Mesenteric fat pad (tissue), 1 donor: Measurements from ENCODE around the gene ARRDC3. TPM values are rescaled to one million over a fixed set of nuclear protein-coding genes. Genes with fewer than 3 reads are reported as not detected.
"Not testable (repeated sequence)": the region's sequence is repeated elsewhere in the genome, so short reads cannot be mapped to it uniquely, and the experiment has no call there.

ENCODE experiments used
- DNase-seq: peaks from one replicate; pipeline ENCODE4 v3.0.0-alpha.2; 2020; ENCODE audit warnings: low spot score
- total RNA-seq: library from RNA; stranded (reverse); fragmentation: NEBNext Ultra II Directional; extraction: Animal tissue kit (Norgen Biotek cat#: 25700); gene quantifications from one replicate; pipeline ENCODE4 v1.2.1, GENCODE V29; 2021
- donor health status: DM: yes; HTN: yes; CAD: no.

Gene ARRDC3
- total RNA-seq, 1 donor from 2014 or later, result 59.9 TPM

DNA sequence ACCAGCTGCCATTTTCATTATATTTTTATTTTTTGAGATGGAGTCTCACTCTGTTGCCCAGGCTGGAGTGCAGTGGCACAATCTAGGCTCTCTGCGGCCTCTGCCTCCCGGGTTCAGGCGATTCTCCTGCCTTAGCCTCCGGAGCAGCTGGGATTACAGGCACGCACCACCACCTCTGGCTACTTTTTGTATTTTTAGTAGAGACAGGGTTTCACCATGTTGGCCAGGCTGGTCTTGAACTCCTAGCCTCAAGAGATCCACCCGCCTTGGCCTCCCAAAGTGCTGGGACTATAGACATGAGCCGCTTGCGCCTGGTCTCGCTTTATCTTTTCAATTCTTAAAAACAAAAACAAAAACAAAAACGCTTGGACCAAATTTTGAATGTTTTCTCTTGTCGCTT is 2.5 kb upstream of the ARRDC3 start:
- not testable (repeated sequence) for DNase-seq

DNA sequence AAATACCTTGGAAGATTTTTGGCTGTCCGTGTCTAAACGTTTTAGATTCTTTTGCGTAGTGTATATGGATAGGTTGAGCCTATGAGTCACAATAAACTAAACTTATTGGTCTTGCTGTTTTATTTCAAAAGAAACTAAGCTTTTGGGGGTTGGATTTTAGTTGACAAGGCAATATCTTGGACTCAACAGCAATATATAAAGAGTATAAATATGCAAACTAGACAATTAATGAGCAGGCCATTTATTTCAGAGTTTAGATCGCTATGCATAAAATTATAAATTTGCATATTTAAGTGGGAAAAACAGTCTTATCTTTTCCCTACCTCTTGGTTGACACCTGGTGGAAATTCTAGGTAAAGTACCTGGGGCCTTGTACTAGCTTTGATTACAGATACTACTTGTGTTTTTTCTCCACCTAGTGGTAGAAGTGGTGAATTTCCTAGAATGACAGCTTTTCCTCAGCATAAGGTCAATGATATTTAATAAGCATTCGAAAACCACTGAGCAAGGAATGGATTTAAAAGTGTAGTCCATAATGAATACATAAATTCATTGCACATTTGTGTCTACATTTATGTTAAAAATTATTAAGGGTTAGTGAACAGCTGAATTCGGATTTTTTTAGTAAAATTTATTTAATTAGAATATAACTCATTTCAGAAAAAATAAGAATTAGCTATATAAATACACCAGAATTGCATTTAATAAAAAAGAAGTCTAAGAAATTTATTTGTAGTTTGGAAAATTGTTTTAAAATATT is 1.7 kb upstream of the ARRDC3 start:
- DNase-seq, result no peak

DNA sequence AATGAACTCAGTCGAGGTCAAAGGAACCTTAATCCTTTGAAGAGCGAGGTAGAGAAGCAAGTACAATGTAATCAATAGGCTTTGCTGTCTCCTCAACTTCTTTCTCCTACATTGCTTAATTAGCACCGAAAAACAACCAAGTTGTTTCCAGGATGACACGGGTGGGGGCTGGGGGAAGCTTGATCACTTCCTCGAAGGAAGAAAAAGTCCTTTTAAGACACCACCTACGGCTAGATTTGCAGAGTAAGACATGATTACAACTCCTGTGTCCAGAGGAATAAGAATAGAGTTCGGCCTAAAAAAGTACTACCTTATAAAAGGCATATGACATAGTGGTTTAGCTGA is 811 bp upstream of the ARRDC3 start:
- no peak for DNase-seq

DNA sequence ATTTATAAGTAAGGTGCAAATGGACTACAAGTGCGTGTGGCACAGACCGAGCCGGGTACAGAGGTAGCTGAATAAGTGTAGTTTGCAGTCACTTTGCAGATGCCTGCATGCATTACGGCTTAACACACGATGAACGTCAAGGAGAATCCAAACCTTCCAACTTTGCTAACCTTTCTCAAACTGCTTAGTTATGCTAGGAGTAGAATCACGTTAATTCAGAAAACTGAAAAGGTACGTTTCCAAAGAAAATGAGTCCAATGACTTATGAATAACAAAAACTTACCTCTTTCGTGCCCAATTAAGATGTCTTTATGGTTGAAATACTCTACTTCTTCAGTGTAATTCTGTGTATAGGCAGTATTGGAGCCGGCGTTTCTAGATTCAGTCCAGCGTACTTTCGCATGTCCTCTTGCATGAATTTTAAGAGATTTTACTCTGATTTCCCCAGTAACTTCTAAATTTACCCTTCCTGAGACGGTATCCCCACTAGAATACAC is 539 bp downstream of the ARRDC3 start:
- DNase-seq, result no peak

DNA sequence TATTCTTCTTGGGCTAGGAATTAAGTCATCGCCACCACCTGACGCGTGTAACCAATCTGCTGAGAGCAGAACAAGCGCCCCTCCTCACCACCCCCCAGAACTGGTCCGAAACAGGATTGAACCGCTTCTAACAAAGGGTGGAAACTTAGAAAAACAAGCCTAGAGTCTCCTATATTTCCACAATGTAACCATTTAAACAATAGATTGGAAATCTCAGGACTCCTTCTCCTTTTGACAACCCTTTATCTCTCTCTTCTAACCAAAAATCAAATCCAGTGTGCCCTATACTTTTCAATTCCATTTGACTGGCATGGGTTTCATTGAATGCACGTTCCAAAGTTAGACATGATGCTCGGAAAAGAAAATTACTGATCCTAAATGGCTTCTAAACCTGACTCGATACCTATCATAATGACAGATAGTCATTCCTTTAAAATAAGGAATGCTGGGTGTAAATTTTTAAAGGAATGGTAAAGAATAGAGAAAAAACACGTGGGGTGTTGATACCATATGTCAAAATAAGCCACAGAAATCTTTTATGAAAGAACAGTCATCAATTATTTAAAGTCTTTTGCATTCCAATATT is 1.2 kb downstream of the ARRDC3 start:
- no peak for DNase-seq

DNA sequence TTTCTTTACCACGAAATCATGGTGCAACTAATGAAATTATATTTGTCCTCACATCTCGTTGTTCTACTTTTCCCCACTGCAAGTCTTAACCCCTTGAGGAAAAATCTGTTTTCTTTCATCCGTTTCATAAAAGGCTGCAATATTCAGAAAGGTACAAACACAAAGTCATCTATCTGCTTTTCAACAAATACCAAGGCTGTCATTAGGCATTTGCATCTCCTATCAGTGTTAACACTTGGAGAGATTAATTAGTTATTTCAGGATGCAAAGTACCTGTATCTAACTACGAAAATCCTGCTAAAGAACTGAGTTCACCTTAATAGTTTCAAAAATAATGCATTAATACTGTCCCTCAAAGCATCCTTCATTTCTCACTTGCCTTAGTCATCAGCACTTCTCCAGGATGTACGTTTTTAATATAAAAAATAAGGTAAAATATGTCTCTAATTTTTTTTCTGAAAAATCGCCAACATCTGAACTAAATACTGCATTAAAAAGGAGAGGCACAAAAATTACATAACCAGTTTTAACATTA is 1.8 kb downstream of the ARRDC3 start:
- DNase-seq, result no peak

DNA sequence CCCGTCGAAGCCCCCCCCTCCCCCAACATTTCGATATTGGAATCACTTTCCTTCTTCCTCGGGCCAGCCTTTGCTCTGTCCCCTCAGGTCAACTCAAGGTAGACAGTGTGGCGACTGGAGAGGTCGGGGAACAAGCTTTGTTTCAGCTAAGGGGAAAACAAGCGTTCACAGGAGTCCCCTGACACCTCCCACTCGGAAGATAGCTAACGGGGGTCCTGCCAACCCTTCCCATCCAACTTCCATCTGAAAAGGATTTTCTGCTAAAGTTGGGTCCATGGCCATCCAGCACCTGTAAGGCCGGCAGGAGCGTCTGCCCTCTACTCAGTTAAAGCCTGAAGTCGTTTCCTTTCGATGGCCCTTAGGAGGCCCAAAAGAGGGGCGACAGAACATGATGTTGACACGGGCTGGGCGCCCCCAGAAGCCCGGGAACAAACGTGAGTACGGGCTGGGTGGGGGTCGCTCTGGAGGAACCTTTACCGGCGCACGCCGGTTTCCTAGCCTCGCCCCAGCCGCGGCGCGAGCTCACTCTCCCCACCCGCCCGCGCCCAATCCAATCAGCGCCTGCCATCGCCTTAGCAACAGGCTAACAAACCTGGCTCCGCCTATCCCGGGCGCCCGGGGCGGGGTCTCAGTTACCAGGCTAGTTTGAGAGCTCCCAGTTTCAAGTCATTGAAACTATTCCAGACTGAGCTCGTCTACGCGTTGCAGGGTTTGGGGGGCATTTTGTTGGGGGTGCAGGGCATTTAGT is 2.5 kb downstream of the ARRDC3 start:
- DNase-seq, result peak; percentile 99

DNA sequence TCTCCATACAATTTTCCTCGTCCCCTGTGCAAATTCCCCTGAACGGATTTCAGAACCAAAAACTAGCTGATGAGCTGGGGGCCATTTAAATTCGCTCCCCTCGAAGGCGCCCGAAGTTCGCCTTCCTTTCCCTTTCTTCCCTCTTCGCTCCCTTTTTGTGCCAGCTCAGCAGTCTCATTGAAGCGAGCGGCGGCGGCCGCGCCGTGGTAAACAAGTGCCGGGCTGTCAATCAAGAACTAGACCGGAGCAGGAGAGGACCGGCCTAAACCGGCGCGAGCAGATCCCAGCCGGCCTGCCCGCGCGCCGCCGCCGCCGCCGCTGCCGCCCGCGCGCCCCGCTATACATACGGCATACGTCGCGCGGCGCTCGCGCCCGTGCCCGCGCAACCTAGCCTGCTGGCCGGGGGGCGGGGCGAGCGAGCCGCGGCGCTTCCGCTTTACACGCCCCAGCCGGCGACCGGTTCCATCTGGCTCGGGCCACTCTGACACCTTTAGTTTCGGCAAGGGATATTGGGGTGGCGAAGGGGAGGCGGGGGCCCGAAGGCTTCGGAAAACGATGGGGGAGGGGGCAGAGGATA is 3.1 kb downstream of the ARRDC3 start:
- DNase-seq, result peak; percentile 98

DNA sequence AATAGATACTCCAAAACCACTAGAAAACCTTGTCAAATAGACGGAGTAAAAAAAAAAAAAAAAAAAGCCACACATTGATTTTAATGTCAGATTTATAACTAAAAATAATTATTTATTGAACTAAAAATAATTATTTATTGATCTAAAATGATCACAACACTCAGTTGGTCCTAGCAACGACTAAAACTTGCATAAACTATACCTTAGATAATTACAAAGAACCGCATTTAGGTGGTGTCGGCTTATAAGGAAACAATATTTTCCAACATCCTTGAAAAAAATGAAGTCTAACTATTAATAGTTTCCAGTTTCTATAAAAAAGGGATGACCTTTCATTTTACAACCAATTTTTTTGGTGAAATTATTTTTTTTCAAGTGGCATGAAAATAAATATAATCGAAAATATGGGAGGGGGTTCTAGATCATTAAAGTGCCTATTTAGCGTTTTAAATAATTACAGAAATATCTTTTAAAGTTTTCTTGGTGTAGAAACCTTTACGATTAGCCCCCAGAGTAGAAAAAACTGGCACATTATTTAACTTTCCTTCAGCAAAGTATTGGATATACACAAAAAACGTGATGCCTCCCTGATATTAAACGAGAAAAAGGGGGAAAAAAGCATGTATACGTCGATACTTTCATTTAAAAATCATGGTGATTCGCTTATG is 3.7 kb downstream of the ARRDC3 start:
- DNase-seq, result no peak

DNA sequence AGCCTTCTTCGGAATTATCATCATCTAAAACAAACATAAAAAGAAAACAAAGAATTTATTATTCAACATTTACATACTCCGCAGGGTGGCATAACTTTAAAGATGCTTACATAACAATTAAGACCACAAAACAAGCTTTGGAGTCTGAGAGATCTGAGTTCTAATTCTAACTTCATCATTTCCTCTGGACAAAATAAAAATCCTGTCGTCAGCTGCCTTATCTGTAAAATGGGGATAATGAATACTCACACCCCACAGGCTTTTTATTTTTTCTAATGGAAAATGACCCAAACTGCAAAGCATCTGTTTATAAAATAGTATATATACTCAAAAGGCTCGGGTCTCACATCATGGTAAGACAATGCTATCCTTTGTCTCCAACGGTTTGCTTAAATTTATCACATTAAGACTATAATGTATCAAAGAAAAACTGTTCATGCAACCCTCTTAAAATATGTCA is 4.3 kb downstream of the ARRDC3 start:
- DNase-seq, result no peak

DNA sequence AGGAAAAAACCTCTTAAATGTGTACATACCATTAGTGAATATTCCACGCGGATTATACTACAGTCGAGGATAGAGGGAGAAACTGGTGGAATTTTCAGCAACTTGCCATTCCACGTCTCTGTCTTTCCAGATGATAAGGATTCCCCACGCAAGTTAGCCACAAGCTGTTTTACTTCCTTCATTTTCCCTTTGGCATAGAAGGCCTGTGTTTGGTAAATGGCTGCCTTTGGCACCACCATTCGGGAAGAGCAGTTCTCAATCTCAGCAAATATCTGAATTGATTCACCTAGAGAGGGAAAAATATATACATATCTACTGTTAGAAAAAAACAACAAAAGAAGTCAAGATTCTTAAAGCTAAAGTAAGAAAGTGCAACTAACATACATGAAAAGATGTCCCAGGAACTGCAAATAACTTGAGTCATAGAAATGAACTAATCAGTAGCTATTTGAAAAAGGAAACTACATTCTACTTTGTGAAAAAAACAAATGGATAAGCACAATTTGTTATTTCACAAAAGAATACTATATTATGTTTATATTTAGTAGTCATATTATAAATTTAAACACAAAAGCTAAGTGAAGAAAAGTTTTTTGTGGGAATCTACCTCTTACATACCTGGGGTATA is 8.1 kb downstream of the ARRDC3 start:
- DNase-seq, result no peak

DNA sequence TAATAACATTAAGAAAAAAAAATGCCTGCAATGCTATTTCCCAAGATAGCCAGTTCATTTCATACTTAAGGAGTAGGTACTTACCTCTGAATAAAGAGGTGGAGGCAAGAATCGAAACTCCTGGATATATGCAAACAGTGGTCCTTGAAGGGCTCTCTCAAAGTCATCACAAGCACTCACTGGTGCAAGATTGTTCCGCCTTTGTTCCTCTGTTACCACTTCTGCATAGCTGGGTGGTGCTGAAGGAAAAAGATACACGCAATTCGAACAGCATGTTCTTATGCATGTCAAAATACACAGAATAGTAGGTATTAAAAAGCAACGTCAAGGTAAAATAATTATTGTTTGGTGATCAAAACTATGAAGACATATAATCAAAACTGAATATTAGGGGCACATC is 9.5 kb downstream of the ARRDC3 start:
- no peak for DNase-seq

DNA sequence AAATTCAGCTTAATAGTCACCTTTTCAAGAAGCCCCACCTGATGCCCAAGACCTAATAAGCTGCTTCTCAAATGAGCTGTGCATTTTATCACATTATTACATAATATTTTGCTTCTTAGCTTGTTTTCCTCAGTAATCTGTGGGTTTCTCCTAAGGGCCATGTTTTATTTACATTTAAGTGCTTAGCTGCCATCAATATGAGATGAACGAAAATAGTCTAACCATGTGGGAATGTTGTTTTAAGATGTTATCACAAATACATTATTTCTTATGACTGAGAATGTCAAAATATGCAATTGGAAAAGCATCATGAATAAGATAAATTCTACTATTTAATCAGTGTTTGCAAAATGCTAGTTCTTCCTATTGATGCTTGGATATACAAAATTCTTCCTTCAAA is 10.1 kb downstream of the ARRDC3 start:
- DNase-seq, result no peak

DNA sequence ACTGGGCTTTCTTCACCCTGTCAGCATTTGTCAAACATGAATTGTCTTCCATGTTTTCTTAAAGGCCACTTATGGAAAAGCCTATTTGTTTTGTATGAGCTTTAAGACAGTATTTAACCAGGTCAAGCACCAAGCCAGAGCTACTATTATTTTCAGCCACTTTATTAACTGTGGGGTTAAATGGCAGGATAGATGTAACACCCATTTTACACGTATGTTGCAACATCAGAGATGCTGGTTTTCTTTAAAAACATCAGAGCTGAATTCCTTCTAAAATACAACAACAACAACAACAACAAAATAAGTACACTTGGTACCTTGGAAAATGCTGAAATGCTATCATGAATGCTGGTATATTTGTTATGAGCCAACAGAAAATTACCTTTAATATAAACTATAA is 13.6 kb downstream of the ARRDC3 start:
- DNase-seq, result no peak

DNA sequence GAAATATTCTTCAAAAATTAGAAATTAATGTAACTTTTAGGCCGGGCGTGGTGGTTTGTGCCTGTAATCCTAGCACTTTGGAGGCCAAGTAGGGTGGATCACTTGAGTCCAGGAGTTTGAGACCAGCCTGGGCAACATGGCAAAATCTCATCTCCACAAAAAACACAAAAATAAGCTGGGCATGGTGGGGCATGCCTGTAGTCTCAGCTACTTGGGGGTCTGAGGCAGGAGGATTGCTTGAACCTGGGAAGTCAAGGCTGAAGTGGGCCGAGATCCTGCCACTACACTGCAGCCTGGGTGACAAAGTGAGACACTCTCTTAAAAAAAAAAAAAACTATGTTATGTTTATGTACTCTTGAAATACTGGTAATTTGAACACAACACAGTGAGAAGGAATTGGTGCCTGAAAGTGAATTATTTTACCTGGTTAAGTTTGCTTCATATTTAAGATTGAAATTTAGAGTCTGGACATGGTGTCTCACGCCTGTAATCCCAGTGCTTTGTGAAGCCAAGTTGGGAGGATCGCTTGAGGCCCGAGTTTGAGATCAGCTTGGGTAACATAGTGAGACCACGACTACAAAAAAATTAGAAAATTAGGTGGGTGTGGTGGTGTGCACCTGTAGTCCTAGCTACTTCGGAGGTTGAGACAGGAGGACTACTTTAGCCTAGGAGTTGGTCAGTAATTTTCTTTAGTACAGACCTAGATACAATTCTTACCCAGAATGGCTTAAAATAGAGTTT is 15.0 kb downstream of the ARRDC3 start:
- no peak for DNase-seq

DNA sequence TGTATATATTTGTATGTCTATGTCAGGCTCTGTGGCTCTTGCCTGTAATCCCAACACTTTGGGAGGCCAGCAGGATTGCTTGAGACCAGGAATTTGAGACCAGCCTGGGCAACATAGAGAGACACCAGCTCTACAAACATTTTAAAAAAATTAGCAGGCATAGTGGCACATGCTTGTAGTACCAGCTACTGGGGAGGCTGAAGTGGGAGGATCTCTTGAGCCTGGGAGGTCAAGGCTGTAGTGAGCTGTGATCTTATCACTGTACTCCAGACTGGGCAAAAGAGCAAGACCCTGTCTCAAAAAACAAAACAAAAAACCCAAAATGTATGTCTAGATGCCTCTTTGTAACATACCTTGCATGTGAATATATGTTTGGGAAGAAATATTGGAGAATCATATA is 15.8 kb downstream of the ARRDC3 start:
- no peak for DNase-seq

DNA sequence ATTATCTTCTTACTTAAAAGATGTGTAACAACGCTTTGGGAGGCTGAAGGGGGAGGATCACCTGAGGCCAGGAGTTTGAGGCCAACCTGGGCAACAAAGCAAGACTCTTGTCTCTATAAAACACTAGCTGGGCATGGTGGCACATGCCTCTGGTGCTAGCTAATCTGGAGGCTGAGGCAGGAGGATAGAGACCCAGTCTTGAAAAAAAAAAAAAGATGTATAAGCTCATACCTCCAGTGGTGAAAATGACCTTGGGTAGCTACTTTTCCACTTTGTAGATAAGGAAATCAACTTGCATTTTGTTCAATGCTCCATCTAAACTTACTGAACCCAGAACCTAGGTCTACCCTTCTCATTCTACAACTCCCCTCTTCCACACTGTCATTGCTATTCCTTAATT is 16.6 kb downstream of the ARRDC3 start:
- no peak for DNase-seq

DNA sequence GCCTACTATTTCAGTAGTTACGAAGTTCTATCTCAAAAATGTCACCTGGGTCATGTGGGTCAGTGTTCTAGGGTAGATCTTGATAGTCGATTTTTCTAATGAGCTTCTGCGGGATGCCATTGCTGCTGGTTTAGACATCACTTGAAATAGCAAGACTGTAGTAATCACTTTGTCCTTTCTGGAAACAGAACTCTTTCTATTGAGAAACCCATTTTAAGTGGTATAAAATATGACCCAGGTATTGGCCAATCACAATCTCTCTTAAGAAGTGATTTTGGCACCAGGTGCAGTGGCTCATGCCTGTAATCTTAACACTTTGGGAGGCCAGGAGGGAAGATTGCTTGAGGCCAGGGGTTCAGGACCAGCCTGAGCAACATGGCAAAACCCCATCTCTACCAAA is 17.6 kb downstream of the ARRDC3 start:
- DNase-seq, result no peak

DNA sequence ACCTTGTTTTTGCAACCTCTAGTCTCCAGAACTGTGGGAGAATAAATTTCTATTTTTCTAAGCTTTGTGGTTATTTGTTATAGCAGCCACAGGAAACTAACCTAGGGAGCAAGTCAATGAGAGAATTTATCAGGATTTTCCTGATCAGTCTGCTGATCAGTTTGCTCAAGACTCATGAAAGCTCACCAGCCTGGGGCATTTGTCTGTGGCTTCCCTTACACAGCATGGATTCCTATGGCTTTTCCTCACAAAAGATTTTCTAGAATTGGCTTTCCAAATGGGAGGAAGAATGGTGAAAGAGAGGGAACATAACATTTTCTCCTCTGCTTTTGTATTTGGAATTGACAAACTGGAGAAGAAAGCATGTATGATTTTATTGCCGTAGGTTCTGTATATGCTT is 20.2 kb downstream of the ARRDC3 start:
- no peak for DNase-seq

DNA sequence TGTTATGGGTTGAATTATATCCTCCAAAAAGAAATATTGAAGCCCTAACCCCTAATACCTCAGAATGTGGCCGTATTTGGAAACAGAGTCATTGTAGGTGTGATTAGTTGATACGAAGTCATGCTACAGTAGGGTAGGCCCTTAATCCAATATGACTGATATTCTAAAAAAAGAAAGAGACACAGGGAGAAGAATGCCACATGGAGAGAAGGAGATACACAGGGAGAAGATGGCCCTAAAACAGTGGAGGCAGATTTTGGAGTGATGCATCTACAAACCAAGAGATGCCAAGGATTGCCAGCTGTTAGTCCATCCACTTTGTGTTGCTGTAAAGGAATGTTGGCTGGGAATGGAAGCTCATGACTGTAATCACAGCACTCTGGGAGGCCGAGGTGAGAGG is 21.3 kb downstream of the ARRDC3 start:
- no peak for DNase-seq
